Vagina (tissue), 2 donors: ENCODE measurements around the gene CSNK1D. TPM values are rescaled to one million over a fixed set of nuclear protein-coding genes. Genes with fewer than 3 reads are reported as not detected.

Experiments
- DNase-seq, 2 donors: peaks; one replicate each; pipeline ENCODE4 v3.0.0-alpha.2; 2017; ENCODE audit errors: extremely low spot score in 2 of 2
- H3K27ac ChIP-seq: fragments of 200-600 bp; sonication (generic); one replicate; pipeline ENCODE4 v1.5.1; 2019
- H3K27me3 ChIP-seq: fragments of 200-600 bp; sonication (generic); one replicate; pipeline ENCODE4 v1.5.1; 2019
- H3K36me3 ChIP-seq, 2 donors: fragments of 200-600 bp; sonication (generic); one replicate each; pipeline ENCODE4 v1.5.1; 2017 to 2019
- H3K4me1 ChIP-seq: fragments of 200-600 bp; sonication (generic); one replicate; pipeline ENCODE4 v1.5.1; 2019
- H3K4me3 ChIP-seq, 2 donors: fragments of 200-600 bp; sonication (generic); 1 replicate in 1 of 2; 2 replicates in 1 of 2; pipeline ENCODE4 v1.5.1; 2016 to 2019
- H3K9me3 ChIP-seq: fragments of 200-600 bp; sonication (generic); one replicate; pipeline ENCODE4 v1.5.1; 2019
- CTCF ChIP-seq, 3 experiments: fragments of 450-650 bp in 2 of 3; fragments of 200-600 bp in 1 of 3; sonication (generic) in 1 of 3; IDR thresholded peaks; one replicate each; pipeline ENCODE4 v1.5.1; 2017 to 2019; ENCODE audit warnings: antibody characterized with exemption in 3 of 3, mild to moderate bottlenecking in 2 of 3, moderate library complexity in 2 of 3
- POLR2A ChIP-seq, 2 donors: fragments of 450-650 bp; IDR thresholded peaks; one replicate each; pipeline ENCODE4 v1.6.1; 2017; ENCODE audit warnings: antibody characterized with exemption in 2 of 2, mild to moderate bottlenecking in 2 of 2, moderate library complexity in 2 of 2
- POLR2AphosphoS5 ChIP-seq, 2 donors: sonication (generic); formaldehyde crosslinking; IDR thresholded peaks; one replicate each; pipeline ENCODE4 v1.9.0; 2017; ENCODE audit warnings: antibody characterized with exemption in 2 of 2, mild to moderate bottlenecking in 2 of 2, low read depth in 1 of 2; ENCODE audit not compliant: insufficient read depth in 1 of 2
- intact Hi-C: fragments of 100-400 bp; cut with DNase I; formaldehyde crosslinking; loops from one replicate; pipeline ENCODE4 v1.15.1; 2023
- total RNA-seq: library from RNA; depleted of rRNA; stranded (reverse); fragments of >200 nt; gene quantifications from one replicate; pipeline ENCODE4 v1.2.3, GENCODE V29; 2016

The CSNK1D gene
- total RNA-seq, 1 donor from 2014 or later: 67.8 TPM

GRCh38 chr17:82317394-82318168 lies 44.1 kb upstream of the CSNK1D start, which contains the start of gene CD7:
Gene CD7 (minus strand): TSS chr17:82317608. CDS start chr17:82317495, 113 bp downstream.
- intact Hi-C loops: no loop called here
- H3K27me3 ChIP-seq: no peaks in the 10 kb centered on the region
- no peak within 1 kb of the TSS for H3K27ac ChIP-seq
- no peaks in the 10 kb centered on the region for H3K36me3 ChIP-seq
- no peaks in the 10 kb centered on the region for H3K9me3 ChIP-seq
- H3K4me1 ChIP-seq: peaks cover 12% of the 10 kb centered on the region
- peak within 1 kb of the TSS; percentile 1 to 9 for H3K4me3 ChIP-seq
- DNase-seq: no peak
- TF ChIP-seq CTCF (IDR thresholded peaks at IDR 0.05) (no peak), POLR2A (IDR thresholded peaks at IDR 0.05) (no peak), POLR2AphosphoS5 (IDR thresholded peaks at IDR 0.05; ENCODE audit: insufficient read depth in 1 of 2, low read depth in 1 of 2) (peak in 1 of 2 donors; percentile 25)

- DNase-seq: no peak
- no peaks in the 10 kb centered on the region for H3K27me3 ChIP-seq
- peaks cover 12% of the 10 kb centered on the region for H3K4me1 ChIP-seq
- H3K27ac ChIP-seq: no peak overlapping the region
- H3K9me3 ChIP-seq: no peaks in the 10 kb centered on the region
- H3K4me3 ChIP-seq: peak overlapping the region; percentile 1 to 9
- no peak for TF ChIP-seq POLR2AphosphoS5 (IDR thresholded peaks at IDR 0.05; ENCODE audit: insufficient read depth in 1 of 2, low read depth in 1 of 2)
- TF ChIP-seq POLR2A (IDR thresholded peaks at IDR 0.05): no peak
- TF ChIP-seq CTCF (IDR thresholded peaks at IDR 0.05): no peak
- no peaks in the 10 kb centered on the region for H3K36me3 ChIP-seq
- intact Hi-C loops: no loop called here
Observed at GRCh38 chr17:82316651-82317393, 43.3 kb upstream of the CSNK1D start.

- no peaks in the 10 kb centered on the region for H3K36me3 ChIP-seq
- H3K9me3 ChIP-seq: no peaks in the 10 kb centered on the region
- H3K4me1 ChIP-seq: peaks cover 12% of the 10 kb centered on the region
- H3K27ac ChIP-seq: no peak overlapping the region
- no peak for DNase-seq
- H3K4me3 ChIP-seq: peak overlapping the region; percentile 1 to 9
- TF ChIP-seq POLR2A (IDR thresholded peaks at IDR 0.05) (no peak), CTCF (IDR thresholded peaks at IDR 0.05) (no peak), POLR2AphosphoS5 (IDR thresholded peaks at IDR 0.05; ENCODE audit: insufficient read depth in 1 of 2, low read depth in 1 of 2) (no peak)
- intact Hi-C loops: no loop called here
- no peaks in the 10 kb centered on the region for H3K27me3 ChIP-seq
Observed at GRCh38 chr17:82315703-82316358, 42.3 kb upstream of the CSNK1D start.

GRCh38 chr17:82314727-82315605 lies 41.5 kb upstream of the CSNK1D start:
- Histone ChIP-seq H3K9me3 (no peaks in the 10 kb centered on the region), H3K4me3 (peak overlapping the region in 1 of 2 donors; percentile 1), H3K4me1 (peaks cover 12% of the 10 kb centered on the region), H3K36me3 (no peaks in the 10 kb centered on the region), H3K27me3 (no peaks in the 10 kb centered on the region), H3K27ac (no peak overlapping the region)
- DNase-seq: no peak
- intact Hi-C loops: no loop called here
- no peak for TF ChIP-seq CTCF (IDR thresholded peaks at IDR 0.05)
- no peak for TF ChIP-seq POLR2A (IDR thresholded peaks at IDR 0.05)
- TF ChIP-seq POLR2AphosphoS5 (IDR thresholded peaks at IDR 0.05; ENCODE audit: insufficient read depth in 1 of 2, low read depth in 1 of 2): no peak
